Lower lobe of right lung (tissue), 2 donors: ENCODE measurements around the gene CPNE1. TPM values are rescaled to one million over a fixed set of nuclear protein-coding genes. Genes with fewer than 3 reads are reported as not detected.

Experiments
- ATAC-seq, 2 donors: fragments of 200-7000 bp; cut with Tn5 transposase; one replicate each; pipeline ENCODE4 v1.9.1; 2020 to 2022; ENCODE audit warnings: mild to moderate bottlenecking in 2 of 2, moderate library complexity in 2 of 2
- DNase-seq: peaks from one replicate; pipeline ENCODE4 v3.0.0-alpha.2; 2020
- H3K27ac ChIP-seq: fragments of 200-600 bp; one replicate; pipeline ENCODE4 v1.8.0; 2022
- H3K27me3 ChIP-seq: fragments of 200-600 bp; one replicate; pipeline ENCODE4 v1.8.0; 2022; ENCODE audit warnings: low read depth
- H3K36me3 ChIP-seq: fragments of 200-600 bp; one replicate; pipeline ENCODE4 v1.8.0; 2022; ENCODE audit warnings: mild to moderate bottlenecking
- H3K4me1 ChIP-seq: fragments of 200-600 bp; one replicate; pipeline ENCODE4 v1.8.0; 2022
- H3K4me3 ChIP-seq: fragments of 200-600 bp; one replicate; pipeline ENCODE4 v1.8.0; 2022; ENCODE audit warnings: mild to moderate bottlenecking
- H3K9me3 ChIP-seq: fragments of 200-600 bp; one replicate; pipeline ENCODE4 v1.8.0; 2022
- CTCF ChIP-seq: fragments of 200-600 bp; IDR thresholded peaks from one replicate; pipeline ENCODE4 v1.8.0; 2022; ENCODE audit warnings: antibody characterized with exemption, mild to moderate bottlenecking
- intact Hi-C: fragments of 100-400 bp; cut with DNase I; formaldehyde crosslinking; loops from one replicate; pipeline ENCODE4 v1.11.0; 2022
- total RNA-seq: library from RNA; stranded (reverse); fragmentation: NEBNext Ultra II Directional; extraction: Animal tissue kit (Norgen Biotek cat#: 25700); gene quantifications from one replicate; pipeline ENCODE4 v1.2.1, GENCODE V29; 2021
- donor health status: DM: no; HTN: yes; CAD: no; lungs with severe emphysema.

The CPNE1 gene
- total RNA-seq, 1 donor from 2014 or later: 154 TPM

- intact Hi-C loops: no loop called here
- H3K27me3 ChIP-seq: no peaks in the 10 kb centered on the region
- no peaks in the 10 kb centered on the region for H3K9me3 ChIP-seq
- no peak for TF ChIP-seq CTCF
- ATAC-seq: no peak
- H3K4me3 ChIP-seq: peak overlapping the region; percentile 81
- no peak overlapping the region for H3K27ac ChIP-seq
- H3K4me1 ChIP-seq: peaks cover 60% of the 10 kb centered on the region
- DNase-seq: no peak
- no peaks in the 10 kb centered on the region for H3K36me3 ChIP-seq
Observed at GRCh38 chr20:35662551-35662950, 2.1 kb downstream of the CPNE1 start.

GRCh38 chr20:35661908-35662307 lies 2.8 kb downstream of the CPNE1 start:
- Histone ChIP-seq H3K27ac (no peak overlapping the region), H3K9me3 (no peaks in the 10 kb centered on the region), H3K4me3 (peak overlapping the region; percentile 4), H3K4me1 (peaks cover 67% of the 10 kb centered on the region), H3K36me3 (no peaks in the 10 kb centered on the region), H3K27me3 (no peaks in the 10 kb centered on the region)
- ATAC-seq (no peak), DNase-seq (no peak)
- TF ChIP-seq CTCF: no peak
- intact Hi-C loops: no loop called here

- H3K9me3 ChIP-seq: no peaks in the 10 kb centered on the region
- intact Hi-C loops: no loop called here
- H3K36me3 ChIP-seq: no peaks in the 10 kb centered on the region
- H3K27me3 ChIP-seq: no peaks in the 10 kb centered on the region
- no peak for DNase-seq
- H3K4me1 ChIP-seq: peaks cover 73% of the 10 kb centered on the region
- H3K4me3 ChIP-seq: peak overlapping the region; percentile 4
- peak overlapping the region; percentile 10 for H3K27ac ChIP-seq
- no peak for ATAC-seq
- no peak for TF ChIP-seq CTCF
Observed at GRCh38 chr20:35661053-35661452, 3.6 kb downstream of the CPNE1 start.

- DNase-seq (no peak), ATAC-seq (no peak)
- Histone ChIP-seq H3K27me3 (no peaks in the 10 kb centered on the region), H3K9me3 (no peaks in the 10 kb centered on the region), H3K4me3 (no peak overlapping the region), H3K36me3 (peaks cover under 1% of the 10 kb centered on the region), H3K4me1 (peaks cover 76% of the 10 kb centered on the region), H3K27ac (no peak overlapping the region)
- no peak for TF ChIP-seq CTCF
- intact Hi-C loops: no loop called here
Observed at GRCh38 chr20:35660122-35660937, 4.4 kb downstream of the CPNE1 start.

GRCh38 chr20:35657271-35657670 lies 7.4 kb downstream of the CPNE1 start:
- Histone ChIP-seq H3K4me3 (no peak overlapping the region), H3K4me1 (peaks cover 63% of the 10 kb centered on the region), H3K36me3 (peaks cover 31% of the 10 kb centered on the region), H3K9me3 (no peaks in the 10 kb centered on the region), H3K27ac (no peak overlapping the region), H3K27me3 (no peaks in the 10 kb centered on the region)
- TF ChIP-seq CTCF: no peak
- intact Hi-C loops: no loop called here
- peak; percentile 58 to 64 for ATAC-seq
- DNase-seq: no peak
